ENCODE results near the gene CHRM1.

GRCh38 chr11:62957147-62957546 is 36.0 kb upstream of the CHRM1 start:
- TF ChIP-seq EP300 (IDR thresholded peaks at IDR 0.05; ENCODE audit: borderline replicate concordance) = no peak
- TF ChIP-seq, protein P1, sequence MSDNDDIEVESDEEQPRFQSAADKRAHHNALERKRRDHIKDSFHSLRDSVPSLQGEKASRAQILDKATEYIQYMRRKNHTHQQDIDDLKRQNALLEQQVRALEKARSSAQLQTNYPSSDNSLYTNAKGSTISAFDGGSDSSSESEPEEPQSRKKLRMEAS (IDR thresholded peaks at IDR 0.05) = no peak
- TF ChIP-seq CREB1 (IDR thresholded peaks at IDR 0.05; ENCODE audit: low read depth) = no peak
- no peak for TF ChIP-seq TAF1 (IDR thresholded peaks at IDR 0.05; ENCODE audit: low read depth)
- TF ChIP-seq FOXM1 (IDR thresholded peaks at IDR 0.05; ENCODE audit: borderline replicate concordance, low read depth) = no peak
- TF ChIP-seq, protein P2, sequence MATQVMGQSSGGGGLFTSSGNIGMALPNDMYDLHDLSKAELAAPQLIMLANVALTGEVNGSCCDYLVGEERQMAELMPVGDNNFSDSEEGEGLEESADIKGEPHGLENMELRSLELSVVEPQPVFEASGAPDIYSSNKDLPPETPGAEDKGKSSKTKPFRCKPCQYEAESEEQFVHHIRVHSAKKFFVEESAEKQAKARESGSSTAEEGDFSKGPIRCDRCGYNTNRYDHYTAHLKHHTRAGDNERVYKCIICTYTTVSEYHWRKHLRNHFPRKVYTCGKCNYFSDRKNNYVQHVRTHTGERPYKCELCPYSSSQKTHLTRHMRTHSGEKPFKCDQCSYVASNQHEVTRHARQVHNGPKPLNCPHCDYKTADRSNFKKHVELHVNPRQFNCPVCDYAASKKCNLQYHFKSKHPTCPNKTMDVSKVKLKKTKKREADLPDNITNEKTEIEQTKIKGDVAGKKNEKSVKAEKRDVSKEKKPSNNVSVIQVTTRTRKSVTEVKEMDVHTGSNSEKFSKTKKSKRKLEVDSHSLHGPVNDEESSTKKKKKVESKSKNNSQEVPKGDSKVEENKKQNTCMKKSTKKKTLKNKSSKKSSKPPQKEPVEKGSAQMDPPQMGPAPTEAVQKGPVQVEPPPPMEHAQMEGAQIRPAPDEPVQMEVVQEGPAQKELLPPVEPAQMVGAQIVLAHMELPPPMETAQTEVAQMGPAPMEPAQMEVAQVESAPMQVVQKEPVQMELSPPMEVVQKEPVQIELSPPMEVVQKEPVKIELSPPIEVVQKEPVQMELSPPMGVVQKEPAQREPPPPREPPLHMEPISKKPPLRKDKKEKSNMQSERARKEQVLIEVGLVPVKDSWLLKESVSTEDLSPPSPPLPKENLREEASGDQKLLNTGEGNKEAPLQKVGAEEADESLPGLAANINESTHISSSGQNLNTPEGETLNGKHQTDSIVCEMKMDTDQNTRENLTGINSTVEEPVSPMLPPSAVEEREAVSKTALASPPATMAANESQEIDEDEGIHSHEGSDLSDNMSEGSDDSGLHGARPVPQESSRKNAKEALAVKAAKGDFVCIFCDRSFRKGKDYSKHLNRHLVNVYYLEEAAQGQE (IDR thresholded peaks at IDR 0.05; ENCODE audit: low read depth) = no peak
- TF ChIP-seq YY1 (IDR thresholded peaks at IDR 0.05; ENCODE audit: low read depth) = no peak
- TF ChIP-seq, protein P3, sequence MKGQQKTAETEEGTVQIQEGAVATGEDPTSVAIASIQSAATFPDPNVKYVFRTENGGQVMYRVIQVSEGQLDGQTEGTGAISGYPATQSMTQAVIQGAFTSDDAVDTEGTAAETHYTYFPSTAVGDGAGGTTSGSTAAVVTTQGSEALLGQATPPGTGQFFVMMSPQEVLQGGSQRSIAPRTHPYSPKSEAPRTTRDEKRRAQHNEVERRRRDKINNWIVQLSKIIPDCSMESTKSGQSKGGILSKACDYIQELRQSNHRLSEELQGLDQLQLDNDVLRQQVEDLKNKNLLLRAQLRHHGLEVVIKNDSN (IDR thresholded peaks at IDR 0.05) = no peak
- TF ChIP-seq EGR1 (IDR thresholded peaks at IDR 0.05) = no peak
